Stimulated activated CD4-positive, alpha-beta T cell treated with anti-CD3 and anti-CD28 coated beads, Interleukin-12 subunit alpha, Interleukin-12 subunit beta, amount 100 ng/mL, for 48 hours (primary cell): Measurements from ENCODE around the gene TSPAN18.

Experiments
- DNase-seq, 3 donors: peaks; one replicate each; pipeline ENCODE4 v3.0.0-alpha.2; 2020; ENCODE audit warnings: low read depth in 2 of 3, low spot score in 1 of 3

Gene TSPAN18

GRCh38 chr11:44880953-44881352 lies 154.2 kb downstream of the TSPAN18 start:
- no peak for DNase-seq

- no peak for DNase-seq
Measured at GRCh38 chr11:44883277-44883676, 156.5 kb downstream of the TSPAN18 start.

- DNase-seq, result no peak
Measured at GRCh38 chr11:44884056-44884455, 157.3 kb downstream of the TSPAN18 start.

GRCh38 chr11:44885065-44885810 lies 158.5 kb downstream of the TSPAN18 start:
- DNase-seq, result no peak

- DNase-seq, result no peak
Measured at GRCh38 chr11:44885919-44886789, 159.4 kb downstream of the TSPAN18 start.

GRCh38 chr11:44886790-44887140 lies 160.0 kb downstream of the TSPAN18 start:
- DNase-seq, result no peak

- no peak for DNase-seq
Measured at GRCh38 chr11:44887636-44888035, 160.9 kb downstream of the TSPAN18 start.

- no peak for DNase-seq
Measured at GRCh38 chr11:44889266-44889665, 162.5 kb downstream of the TSPAN18 start.

- DNase-seq, result no peak
Measured at GRCh38 chr11:44892843-44893242, 166.1 kb downstream of the TSPAN18 start.

- no peak for DNase-seq
Measured at GRCh38 chr11:44893308-44893822, 166.6 kb downstream of the TSPAN18 start.

GRCh38 chr11:44893846-44894617 lies 167.3 kb downstream of the TSPAN18 start:
- DNase-seq, result peak; percentile 25 to 48 (median 47)

- DNase-seq, result peak; percentile 26 to 44 (median 34)
Measured at GRCh38 chr11:44899959-44900358, 173.2 kb downstream of the TSPAN18 start.

GRCh38 chr11:44901120-44901633 lies 174.4 kb downstream of the TSPAN18 start:
- DNase-seq, result no peak

- no peak for DNase-seq
Measured at GRCh38 chr11:44901786-44902185, 175.0 kb downstream of the TSPAN18 start.

GRCh38 chr11:44903035-44903434 lies 176.3 kb downstream of the TSPAN18 start:
- DNase-seq, result no peak

- DNase-seq, result no peak
Measured at GRCh38 chr11:44903518-44903917, 176.8 kb downstream of the TSPAN18 start.

- no peak for DNase-seq
Measured at GRCh38 chr11:44904261-44905020, 177.7 kb downstream of the TSPAN18 start.

- no peak for DNase-seq
Measured at GRCh38 chr11:44905131-44905866, 178.5 kb downstream of the TSPAN18 start.

- DNase-seq, result no peak
Measured at GRCh38 chr11:44906649-44907048, 179.9 kb downstream of the TSPAN18 start.

GRCh38 chr11:44909557-44909956 lies 182.8 kb downstream of the TSPAN18 start:
- DNase-seq, result no peak
